ENCODE data around the gene PPP6R3.

The PPP6R3 gene

DNA sequence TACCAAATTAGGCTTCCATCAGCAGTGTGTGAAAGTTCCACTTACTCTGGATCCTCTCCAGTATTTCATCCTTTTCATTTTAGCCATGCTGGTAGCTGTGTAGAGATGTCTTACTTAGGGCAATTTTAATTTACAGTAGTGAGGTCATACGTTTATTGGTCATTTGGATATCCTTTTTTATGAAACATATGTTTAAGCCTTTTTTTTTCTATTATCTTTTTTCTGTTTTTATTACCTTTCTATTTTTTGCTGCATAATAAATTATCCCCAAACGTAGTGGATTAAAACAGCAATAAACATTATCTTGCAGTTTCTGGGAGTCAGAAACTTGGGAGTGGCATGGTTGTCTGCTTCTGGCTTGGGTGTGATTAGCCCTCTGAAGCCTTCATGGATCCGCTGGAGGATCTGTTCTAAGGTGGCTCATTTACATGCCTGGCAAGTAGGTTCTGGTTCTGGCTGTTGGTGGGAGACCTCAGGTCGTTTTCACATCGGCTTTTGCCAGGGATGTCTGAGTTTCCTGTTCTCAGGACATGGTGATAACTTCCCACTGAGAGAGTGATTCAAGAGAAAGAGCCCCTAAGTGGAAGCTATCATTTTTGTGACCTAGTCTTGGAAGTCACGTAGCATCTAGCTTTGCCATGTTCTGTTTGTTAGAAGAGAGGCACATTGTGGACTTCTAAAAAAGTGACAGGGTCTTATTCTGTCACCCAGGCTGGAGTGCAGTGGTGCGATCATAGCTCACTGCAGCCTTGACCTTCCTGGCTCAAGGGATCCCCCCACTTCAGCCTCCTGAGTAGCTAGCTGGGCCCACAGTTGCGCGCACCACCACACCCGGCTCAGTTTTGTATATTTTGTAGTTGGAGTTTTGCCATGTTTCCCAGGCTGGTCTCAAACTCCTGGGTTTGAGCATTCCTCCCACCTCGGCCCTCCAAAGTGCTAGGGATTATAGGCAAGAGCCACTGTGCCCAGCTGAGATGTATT is 38.6 kb downstream of the PPP6R3 start:
- no peak for DNase-seq

DNA sequence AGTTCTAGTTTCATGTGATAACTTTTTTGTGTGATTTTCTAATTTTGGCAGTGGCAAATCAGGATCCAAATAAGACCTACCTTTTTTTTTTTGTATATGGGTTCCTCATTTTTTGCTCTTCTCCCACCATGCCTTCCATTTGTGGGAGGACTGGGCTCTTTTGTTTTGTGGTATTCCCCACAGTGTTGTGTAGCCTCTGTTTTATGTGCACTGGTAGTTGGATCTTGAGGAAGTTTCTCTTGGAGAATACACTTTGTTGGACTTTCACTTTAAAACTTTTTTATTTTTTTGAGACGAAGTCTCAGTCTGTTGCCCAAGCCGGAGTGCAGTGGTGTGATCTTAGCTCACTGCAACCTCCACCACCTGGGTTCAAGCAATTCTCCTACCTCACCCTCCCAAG is 39.7 kb downstream of the PPP6R3 start:
- DNase-seq: no peak

DNA sequence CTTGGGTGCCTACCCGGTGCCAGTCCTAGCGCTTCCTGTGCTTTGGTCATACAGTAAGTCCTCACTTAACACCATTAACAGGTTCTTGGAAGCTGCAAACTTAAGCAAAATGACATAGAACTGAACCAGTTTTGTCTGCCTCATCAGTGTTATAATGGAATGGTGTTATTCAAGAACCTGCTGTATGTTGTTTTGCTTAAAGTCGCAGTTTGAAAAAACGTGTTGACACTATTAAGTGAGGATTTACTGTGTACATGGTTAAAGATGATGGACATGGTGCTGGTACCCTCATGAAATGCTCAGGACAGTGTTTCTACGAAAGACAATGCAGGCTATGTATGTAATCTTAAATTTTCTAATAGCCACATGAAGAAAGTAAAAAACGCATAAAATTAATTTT is 41.3 kb downstream of the PPP6R3 start:
- no peak for DNase-seq

DNA sequence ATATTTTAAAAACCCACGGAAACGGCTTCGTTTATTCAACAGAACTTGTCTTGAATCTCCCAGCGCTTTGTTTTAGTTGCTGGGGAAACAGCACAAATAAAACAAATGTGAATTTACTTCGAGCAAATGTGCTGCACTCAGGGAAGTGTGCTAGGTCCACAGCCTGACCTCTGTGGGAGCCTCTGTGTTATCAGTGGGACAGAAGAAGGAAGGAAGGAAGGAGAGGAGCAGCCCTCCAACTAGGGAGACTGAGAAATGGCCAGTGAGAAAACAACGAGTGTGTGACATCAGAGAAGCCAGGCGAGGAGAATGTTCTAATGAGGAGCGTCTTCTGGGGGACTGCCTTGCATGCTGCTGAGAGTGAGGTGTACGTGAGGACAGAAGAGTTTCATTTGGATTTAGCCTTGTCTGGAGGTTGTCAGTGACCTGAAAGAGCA is 42.7 kb downstream of the PPP6R3 start:
- DNase-seq: no peak

DNA sequence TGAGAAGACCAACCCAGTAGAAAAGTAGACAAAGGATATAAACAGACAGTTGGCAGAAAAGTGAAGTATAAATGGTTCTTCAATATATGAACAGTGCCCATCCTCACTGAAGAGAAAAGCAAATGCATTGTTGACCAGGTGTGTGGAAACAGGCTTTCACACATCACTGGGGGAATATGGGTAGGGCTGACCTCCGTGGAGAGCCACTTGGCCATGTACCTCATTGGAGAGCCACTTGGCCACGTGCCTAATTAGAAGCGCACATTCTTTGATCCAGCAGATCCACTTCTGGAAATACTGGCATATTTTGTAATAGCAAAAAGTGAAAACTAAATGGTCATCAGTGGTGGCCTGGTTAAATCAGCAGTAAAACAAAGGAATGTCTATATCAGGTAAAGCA is 43.2 kb downstream of the PPP6R3 start:
- DNase-seq: no peak

DNA sequence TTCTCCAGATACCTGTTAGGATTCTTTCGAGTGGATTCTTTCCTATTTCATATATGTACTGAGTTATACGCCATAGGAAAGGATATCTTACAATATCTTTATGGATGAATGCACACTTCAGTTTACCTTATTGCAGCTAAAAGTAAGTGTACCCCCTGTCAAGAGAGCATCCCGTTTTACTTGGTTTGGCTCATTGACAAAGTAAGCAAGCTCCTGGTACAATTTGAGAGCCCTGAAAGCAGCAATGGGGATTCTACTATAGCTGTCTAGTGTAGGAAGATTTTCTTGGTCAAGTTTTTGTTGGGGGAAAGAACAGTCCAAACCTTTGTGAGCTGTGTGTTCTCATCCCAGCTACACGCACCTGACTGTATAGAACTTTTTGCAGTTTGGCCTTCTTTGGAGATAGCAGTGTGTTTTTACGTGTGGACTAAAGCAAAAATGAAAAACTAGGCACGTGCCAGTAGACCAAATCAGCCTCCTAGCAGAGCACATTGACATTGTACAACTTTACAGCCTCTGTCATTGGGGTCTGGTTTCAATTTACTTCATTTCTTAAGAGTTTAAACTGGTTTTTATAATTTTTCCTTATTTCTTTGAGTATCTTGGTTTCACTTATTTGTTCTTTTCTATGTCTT is 44.0 kb downstream of the PPP6R3 start:
- no peak for DNase-seq

DNA sequence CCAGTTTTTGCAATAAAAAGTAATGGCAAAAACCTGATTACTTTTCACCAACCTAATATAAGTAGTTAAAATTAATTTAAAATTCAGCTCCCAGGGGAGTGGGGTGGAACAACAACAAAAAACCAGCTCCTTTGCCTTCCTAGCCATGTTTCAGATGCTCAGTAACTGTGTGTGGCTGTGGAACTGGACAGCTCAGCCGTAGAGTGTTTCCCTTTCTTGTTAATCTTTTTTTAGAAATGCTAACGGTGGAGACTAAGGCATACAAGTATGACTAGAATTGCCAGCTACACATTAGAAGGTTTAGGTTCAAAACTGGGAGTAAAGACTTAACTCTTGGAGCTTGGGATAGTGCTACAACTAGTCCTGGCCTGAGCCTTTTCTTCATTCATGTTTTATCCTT is 45.0 kb downstream of the PPP6R3 start:
- no peak for DNase-seq

DNA sequence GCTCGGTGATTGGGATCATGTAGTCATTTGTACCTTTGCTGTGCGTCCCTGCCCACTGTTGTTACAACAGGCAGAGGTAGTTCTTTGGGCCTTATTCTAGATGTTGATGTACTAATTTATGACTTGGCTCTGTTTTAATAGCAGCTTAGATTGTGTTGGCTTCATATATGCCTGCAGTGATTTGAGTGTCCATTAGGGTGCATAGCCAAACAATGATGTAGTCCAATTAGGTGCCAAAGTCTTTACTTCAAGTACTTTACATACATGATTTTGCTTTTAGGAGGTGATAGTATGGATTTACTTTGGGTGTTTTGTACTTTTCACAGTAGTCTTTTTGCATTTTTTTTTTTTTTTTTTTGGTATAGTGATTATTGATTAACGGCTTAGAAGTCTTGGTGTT is 46.4 kb downstream of the PPP6R3 start:
- DNase-seq: peak; percentile 34

DNA sequence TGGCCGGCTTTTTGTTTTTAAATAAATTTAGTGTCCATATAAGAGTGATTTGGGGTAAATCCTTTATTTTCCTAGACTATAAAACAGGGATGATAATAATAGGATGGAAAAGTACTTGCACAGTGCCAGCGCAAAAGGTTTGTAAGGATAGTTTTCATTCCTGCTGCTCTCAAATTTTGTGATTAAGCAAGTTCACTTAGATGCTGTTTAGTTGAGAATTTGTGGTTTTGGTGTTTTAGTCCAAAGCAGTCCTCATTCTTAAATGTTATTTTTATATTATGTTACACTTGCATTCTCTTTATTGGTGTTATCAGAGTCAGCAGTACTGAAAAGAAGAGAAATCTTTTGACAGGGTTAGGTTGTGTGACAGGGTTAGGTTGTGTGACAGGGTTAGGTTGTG is 47.9 kb downstream of the PPP6R3 start:
- no peak for DNase-seq

DNA sequence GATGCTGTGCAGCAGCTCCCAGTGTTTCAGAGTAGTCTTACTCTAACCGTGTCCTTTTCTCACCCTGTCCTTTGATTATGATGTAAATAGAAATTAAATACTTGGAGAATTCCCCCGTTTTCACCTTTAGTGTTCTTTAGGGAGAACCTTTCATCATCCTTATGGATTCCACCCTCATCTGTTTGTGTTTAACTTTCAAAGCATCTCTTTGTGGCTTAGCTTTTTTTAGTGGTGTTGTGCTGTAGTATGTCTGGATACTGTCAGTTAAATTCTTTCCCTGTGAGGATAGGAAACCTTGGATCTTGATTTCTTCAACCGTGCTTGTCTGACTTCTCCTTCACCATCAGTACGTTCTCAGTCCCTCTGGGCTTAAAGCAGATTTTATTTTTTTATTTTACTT is 48.5 kb downstream of the PPP6R3 start:
- no peak for DNase-seq

DNA sequence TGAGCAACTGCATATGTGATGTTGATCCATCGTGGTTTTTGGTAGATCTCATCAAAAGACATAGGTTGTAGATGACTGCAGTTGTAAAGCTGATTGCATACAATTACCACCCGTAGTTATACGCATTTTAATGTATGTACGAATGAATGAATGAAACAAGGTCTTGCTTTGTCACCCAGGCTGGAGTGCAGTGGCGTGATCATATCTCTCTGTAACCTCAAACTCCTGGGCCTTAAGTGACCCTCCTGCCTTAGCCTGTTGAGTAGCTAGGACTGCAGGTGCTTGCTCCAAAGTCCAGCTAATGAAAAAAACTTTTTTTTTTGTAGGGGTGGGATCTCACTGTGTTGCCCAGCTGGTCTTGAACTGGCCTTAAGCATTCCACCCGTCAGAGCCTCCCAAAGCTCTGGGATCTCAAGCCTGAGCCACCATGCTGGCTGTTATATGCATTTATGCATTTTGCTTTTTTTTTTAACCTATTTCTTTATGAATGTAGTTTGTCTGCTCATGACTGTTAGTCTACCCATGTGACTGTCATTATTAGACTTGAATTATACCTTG is 53.5 kb downstream of the PPP6R3 start:
- no peak for DNase-seq

DNA sequence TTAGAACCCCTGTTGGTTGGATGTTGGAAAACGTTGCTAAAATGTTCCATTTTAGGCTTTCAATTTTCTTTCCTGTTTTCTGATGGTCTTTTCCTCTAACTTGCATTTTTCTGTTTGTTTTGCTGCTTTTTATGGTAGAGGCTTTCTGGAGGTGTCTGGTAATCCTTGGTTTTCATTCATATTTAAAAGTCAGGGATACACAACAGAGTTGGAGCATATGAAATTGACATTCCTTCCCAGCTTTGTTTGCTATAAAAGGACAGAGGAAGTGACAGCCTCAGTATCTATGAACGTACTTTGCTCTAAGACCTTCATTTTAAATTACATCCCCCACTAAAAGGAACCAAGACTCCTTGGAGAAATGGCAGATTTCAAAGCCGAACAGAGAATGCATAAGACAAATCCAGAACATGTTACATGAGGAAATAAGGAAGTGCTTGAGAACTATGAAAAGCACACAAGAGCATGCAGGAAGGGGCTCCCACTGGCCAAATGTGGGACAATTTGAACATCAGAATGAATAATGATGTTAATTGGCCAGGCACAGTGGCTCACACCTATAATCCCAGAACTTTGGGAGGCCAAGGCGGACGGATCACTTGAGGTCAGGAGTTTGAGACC is 56.7 kb downstream of the PPP6R3 start:
- no peak for DNase-seq

DNA sequence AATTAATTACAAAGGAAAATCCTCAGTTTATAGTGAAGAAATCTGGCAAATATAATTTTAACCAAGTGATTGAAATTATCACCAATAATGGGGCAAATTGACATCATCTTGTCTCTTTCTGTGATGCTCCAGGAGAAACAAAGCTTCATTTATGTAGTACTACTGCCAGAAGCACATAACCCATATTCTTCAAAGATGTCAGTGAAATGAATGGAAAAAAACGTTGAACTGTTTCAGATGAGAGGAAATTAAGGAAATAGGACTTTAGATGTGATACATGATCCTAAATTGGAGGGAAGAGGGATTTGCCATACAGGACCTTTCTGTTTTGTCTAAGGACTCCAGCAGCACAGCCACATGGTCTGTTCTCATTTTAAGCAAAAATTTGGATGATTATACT is 57.6 kb downstream of the PPP6R3 start:
- DNase-seq: no peak

DNA sequence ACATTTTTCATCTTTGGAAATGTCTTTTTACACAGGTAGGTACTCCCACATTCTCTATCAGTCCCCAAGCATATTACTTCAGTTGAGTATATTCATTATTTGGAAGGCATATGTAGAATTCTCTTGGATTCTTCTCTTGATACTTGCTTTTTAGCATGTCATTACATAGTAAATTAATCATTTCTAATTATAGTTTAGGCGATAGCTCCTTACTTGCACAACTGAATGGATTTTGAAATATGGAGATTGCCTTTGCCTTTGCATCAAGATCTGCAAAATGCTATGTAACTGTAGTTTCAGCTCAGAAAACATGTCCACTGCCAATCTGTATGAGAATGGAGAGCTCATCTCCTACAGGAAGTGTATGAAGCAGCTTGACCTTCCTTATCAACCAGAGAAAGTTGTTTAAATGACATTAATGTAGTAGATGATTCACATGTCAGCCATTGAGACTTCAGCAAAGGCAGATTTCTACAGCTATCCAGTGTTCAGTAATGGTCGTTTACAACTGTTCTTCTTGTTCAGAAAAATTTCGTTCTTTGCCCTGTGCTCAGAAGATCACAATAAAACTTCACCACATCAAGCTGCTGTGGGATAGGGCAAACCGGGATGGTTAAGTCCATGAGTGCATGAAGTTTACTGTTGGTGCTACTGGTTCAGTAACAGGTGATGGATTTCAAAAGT is 61.6 kb downstream of the PPP6R3 start:
- no peak for DNase-seq

DNA sequence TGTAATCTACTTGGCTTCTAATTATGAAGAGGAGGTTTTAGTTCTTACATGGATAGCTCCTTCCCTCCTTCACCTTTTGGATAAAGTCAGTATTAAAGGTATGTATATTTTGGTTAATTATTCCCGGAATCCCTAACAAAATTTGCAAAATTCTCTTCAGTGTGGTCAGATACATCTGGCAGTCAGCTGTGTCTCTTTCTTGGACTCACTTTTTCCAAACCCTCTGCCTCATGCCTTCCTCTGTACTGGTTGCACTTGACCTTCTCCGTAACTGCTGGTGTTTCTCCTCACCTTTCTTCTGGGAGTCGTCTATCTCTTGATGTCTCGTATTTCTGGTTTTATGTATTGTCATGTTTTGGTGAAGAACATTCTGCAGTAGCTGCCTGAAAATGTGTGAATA is 62.5 kb downstream of the PPP6R3 start:
- DNase-seq: no peak

DNA sequence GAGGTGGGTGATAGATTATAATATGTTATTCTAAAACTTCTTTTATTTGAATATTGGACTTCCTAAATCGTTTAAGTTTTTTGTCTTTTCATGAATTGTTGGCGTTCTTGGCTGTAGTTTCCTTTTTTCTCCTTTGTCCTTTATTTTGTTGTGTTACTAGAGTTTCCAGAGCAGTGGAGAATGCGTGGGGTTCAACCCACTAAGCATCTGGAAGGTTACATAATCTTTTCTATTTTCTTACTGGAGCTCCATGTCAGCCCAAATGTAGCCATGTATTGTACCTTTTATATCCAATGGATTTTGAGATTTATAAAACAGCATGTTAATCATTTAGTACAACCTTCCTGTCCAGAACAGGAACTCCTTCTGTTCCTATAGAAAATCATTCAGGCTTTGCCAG is 63.2 kb downstream of the PPP6R3 start:
- DNase-seq: no peak

DNA sequence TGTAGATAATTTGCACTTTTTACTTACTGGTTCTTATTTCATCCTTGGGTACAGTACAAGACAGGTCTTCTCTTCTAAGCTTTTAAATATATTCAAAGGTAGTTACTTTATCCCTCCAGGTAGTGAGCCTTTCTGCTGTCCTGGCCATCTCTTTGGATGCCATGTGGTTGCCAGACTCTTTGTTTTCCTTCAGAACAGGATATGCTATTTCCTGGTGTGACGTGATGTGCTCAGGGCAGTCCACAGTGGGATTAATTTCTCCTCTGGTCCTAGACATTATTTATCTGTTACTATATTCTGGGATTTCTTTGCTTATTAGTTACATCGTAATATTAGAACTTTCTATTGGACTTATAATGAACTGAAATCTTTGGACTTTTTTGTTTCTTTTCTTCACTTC is 63.7 kb downstream of the PPP6R3 start:
- DNase-seq: no peak

DNA sequence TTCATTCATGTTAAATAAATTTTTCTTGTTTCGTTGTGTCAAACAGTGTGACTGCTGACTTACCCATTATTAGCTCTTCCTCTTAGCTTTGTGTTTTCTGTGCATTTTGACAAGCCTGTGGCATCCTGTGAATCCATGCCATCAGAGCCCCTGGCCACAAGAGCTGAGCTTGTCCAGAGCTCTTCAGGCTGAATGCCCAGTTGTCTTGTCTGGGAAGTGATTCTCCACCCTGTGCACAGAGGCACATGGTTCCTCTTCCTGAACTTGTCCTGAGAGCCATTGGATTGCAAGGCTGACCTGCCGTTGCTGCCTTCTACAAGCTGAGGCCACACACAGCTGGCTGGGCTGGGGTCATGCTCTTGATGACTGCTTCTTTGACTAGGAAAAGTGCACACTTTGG is 64.1 kb downstream of the PPP6R3 start:
- DNase-seq: no peak

DNA sequence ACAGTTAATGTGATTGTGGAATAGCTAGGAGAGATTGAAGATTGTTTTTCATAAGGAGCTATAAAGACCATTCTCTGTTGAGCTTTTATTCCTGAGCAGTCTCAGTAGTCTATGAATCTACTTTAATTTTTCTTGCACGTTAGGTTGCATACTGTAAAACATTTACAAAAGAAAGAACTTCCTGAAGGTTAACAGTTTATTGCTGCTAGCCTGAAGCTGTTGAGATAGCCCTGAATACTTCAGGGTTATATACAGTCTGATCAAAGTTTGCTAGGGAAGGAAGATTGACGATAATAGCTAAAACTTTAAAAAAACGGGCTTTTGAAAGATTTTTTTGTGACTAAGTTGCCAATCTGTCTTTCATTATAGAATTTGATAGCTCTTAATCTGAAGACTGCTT is 64.8 kb downstream of the PPP6R3 start:
- no peak for DNase-seq

DNA sequence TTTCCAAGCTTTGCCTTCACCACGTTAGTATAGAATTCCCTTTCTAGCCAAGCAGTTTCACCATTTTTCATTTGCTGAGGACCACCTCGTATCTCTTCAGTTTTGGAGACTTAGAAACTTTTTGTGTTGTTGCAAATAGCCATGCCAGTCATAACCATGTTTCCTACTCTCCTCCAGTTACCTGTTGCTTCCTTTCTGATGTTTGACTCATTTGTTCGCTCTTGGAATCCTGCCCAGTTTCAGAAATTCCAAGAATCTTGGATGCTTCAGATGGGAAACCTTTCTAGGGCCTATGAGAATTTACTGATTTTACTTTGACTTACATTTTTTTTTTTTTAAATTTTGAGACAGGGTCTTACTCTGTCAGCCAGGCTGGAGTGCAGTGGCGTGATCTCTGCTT is 65.4 kb downstream of the PPP6R3 start:
- no peak for DNase-seq

DNA sequence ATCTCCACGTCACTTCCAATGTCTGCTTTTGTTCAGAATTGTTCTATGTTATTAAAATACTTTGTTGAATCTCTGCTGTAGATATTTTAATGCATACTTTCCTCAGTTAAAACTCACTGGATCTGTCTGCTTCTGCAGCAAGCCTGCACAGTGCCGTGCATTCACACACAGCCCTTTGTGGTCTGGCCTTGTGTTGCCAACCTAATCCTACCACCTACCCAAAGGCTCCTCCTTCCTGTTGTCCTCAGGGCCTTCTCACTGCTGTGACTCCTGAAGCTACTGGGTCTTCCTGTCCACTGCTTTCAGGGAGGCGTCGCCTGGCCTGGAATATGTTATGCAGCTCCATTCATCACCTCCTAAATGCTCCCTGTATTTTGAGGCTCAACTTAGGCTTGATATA is 67.0 kb downstream of the PPP6R3 start:
- DNase-seq: no peak

DNA sequence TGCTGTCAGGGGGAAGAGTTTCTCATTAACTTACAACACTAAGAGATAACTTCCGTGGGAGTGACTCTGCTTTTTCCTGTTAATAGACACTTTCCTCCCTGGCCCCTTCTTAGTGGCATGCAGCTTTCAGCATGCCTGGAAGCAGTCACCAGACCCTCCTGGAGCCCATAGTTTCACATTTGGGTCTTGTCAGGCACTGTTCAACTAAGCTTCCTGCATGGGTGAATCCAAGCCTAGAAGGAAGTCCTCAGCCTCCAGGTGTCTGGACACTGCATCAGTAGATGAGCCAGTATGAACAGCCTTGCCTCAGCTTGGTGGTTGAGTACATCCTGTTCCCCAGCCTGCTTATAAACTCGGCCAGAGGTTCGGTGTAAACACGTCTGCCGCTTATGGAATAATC is 68.1 kb downstream of the PPP6R3 start:
- no peak for DNase-seq

DNA sequence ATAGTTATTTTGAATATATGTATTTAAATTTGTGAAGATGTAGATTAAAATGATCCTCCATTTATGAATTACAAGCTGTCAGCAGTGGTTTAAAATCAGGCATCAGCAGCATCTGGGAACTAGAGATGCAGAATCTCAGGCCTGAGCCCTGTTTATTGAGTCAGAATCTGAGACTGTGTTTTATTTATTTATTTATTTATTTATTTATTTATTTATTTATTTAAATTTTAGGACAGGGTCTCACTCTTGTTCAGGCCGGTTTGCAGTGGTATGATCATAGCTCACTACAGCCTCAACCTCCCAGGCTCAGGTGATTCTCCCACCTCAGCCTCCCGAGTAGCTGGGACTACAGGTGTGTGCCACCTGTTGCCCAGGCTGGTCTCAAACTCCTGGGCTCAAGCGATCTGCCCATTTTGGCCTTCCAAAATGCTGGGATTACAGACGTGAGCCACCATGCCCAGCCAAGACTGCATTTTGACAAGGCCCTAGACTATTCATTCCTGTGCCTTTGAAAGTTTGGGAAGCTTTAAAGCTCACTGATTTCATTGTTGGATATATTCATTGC is 70.7 kb downstream of the PPP6R3 start:
- DNase-seq: no peak

All from NCI-H1092 (cell line).